ENCODE measurements around the gene OPTN.
"Not testable (repeated sequence)": the region's sequence is repeated elsewhere in the genome, so short reads cannot be mapped to it uniquely, and the experiment has no call there.

The OPTN gene

GRCh38 chr10:13136651-13137050, 36.7 kb downstream of the OPTN start:
- no peak for DNase-seq

GRCh38 chr10:13139150-13139549, 39.2 kb downstream of the OPTN start:
- no peak for DNase-seq

GRCh38 chr10:13139676-13140075, 39.7 kb downstream of the OPTN start:
- no peak for DNase-seq

GRCh38 chr10:13140627-13141190, 40.7 kb downstream of the OPTN start:
- no peak for DNase-seq

- no peak for DNase-seq
Observed at GRCh38 chr10:13143766-13144165, 43.8 kb downstream of the OPTN start.

GRCh38 chr10:13144814-13145213, 44.9 kb downstream of the OPTN start:
- no peak for DNase-seq

GRCh38 chr10:13146379-13146778, 46.4 kb downstream of the OPTN start:
- DNase-seq, result no peak

- DNase-seq, result no peak
Observed at GRCh38 chr10:13147161-13147560, 47.2 kb downstream of the OPTN start.

- no peak for DNase-seq
Observed at GRCh38 chr10:13152296-13152695, 52.3 kb downstream of the OPTN start.

- not testable (repeated sequence) for DNase-seq
Observed at GRCh38 chr10:13155860-13156259, 55.9 kb downstream of the OPTN start.

- DNase-seq, result peak; percentile 20
Observed at GRCh38 chr10:13158401-13158800, 58.4 kb downstream of the OPTN start.

- peak; percentile 98 for DNase-seq
Observed at GRCh38 chr10:13160934-13161856, 61.2 kb downstream of the OPTN start, which contains the start of gene MCM10. Gene MCM10, plus strand, starts transcription at chr10:13161558. Its CDS starts 2,645 bp downstream, at chr10:13164203.

- DNase-seq, result no peak
Observed at GRCh38 chr10:13161857-13162271, 61.9 kb downstream of the OPTN start.

- DNase-seq, result no peak
Observed at GRCh38 chr10:13163859-13164258, 63.9 kb downstream of the OPTN start.

GRCh38 chr10:13165177-13165576, 65.2 kb downstream of the OPTN start:
- no peak for DNase-seq

GRCh38 chr10:13167568-13167967, 67.6 kb downstream of the OPTN start:
- no peak for DNase-seq

GRCh38 chr10:13168781-13169180, 68.8 kb downstream of the OPTN start:
- no peak for DNase-seq

GRCh38 chr10:13173616-13174015, 73.7 kb downstream of the OPTN start:
- DNase-seq, result no peak

- no peak for DNase-seq
Observed at GRCh38 chr10:13180788-13181187, 80.8 kb downstream of the OPTN start.

- DNase-seq, result no peak
Observed at GRCh38 chr10:13182424-13182823, 82.5 kb downstream of the OPTN start.

- no peak for DNase-seq
Observed at GRCh38 chr10:13183625-13184024, 83.7 kb downstream of the OPTN start.

- DNase-seq, result no peak
Observed at GRCh38 chr10:13184276-13184675, 84.3 kb downstream of the OPTN start.

- DNase-seq, result no peak
Observed at GRCh38 chr10:13184730-13185514, 85.0 kb downstream of the OPTN start.
